ENCODE results near the gene CNIH3. TPM values are rescaled to one million over a fixed set of nuclear protein-coding genes. Genes with fewer than 3 reads are reported as not detected.

CNIH3 gene
- total RNA-seq, 4 donors from 2014 or later: 6.2 to 6.3 TPM; not detected in 2

GRCh38 chr1:224753491-224753890 lies 137.4 kb downstream of the CNIH3 start:
- no peak for TF ChIP-seq POLR2A (IDR thresholded peaks at IDR 0.05)
- TF ChIP-seq CTCF (IDR thresholded peaks at IDR 0.05): no peak
- no peak for DNase-seq
- Histone ChIP-seq H3K4me1 (no peaks in the 10 kb centered on the region), H3K9me3 (no peaks in the 10 kb centered on the region), H3K36me3 (no peaks in the 10 kb centered on the region), H3K27me3 (no peaks in the 10 kb centered on the region), H3K4me3 (no peak overlapping the region), H3K27ac (no peak overlapping the region)
- intact Hi-C loops (cut with DNase I; ENCODE audit: low total_unique reads): no loop called here

GRCh38 chr1:224755586-224755985 lies 139.5 kb downstream of the CNIH3 start:
- no peak for TF ChIP-seq CTCF (IDR thresholded peaks at IDR 0.05)
- no peak overlapping the region for H3K27ac ChIP-seq
- no peaks in the 10 kb centered on the region for H3K27me3 ChIP-seq
- intact Hi-C loops (cut with DNase I; ENCODE audit: low total_unique reads): no loop called here
- H3K4me1 ChIP-seq: no peaks in the 10 kb centered on the region
- no peaks in the 10 kb centered on the region for H3K9me3 ChIP-seq
- no peaks in the 10 kb centered on the region for H3K36me3 ChIP-seq
- DNase-seq: no peak
- no peak overlapping the region for H3K4me3 ChIP-seq

GRCh38 chr1:224757508-224757907 lies 141.4 kb downstream of the CNIH3 start:
- intact Hi-C loops (cut with DNase I; ENCODE audit: low total_unique reads): no loop called here
- TF ChIP-seq POLR2A (IDR thresholded peaks at IDR 0.05) (no peak), CTCF (IDR thresholded peaks at IDR 0.05) (no peak)

GRCh38 chr1:224759135-224759534 lies 143.0 kb downstream of the CNIH3 start:
- no peak overlapping the region for H3K27ac ChIP-seq
- intact Hi-C loops (cut with DNase I; ENCODE audit: low total_unique reads): no loop called here
- TF ChIP-seq POLR2A (IDR thresholded peaks at IDR 0.05) (no peak), CTCF (IDR thresholded peaks at IDR 0.05) (no peak)
- H3K27me3 ChIP-seq: no peaks in the 10 kb centered on the region
- H3K9me3 ChIP-seq: no peaks in the 10 kb centered on the region
- DNase-seq: no peak
- no peak overlapping the region for H3K4me3 ChIP-seq
- H3K4me1 ChIP-seq: no peaks in the 10 kb centered on the region
- no peaks in the 10 kb centered on the region for H3K36me3 ChIP-seq

More at GRCh38 chr1:224757508-224757907, 141.4 kb downstream of the CNIH3 start:
- H3K27ac ChIP-seq: no peak overlapping the region
- DNase-seq: no peak
- no peak overlapping the region for H3K4me3 ChIP-seq
- no peaks in the 10 kb centered on the region for H3K27me3 ChIP-seq
- H3K9me3 ChIP-seq: no peaks in the 10 kb centered on the region
- no peaks in the 10 kb centered on the region for H3K36me3 ChIP-seq
- H3K4me1 ChIP-seq: no peaks in the 10 kb centered on the region

GRCh38 chr1:224759681-224760091 lies 143.6 kb downstream of the CNIH3 start:
- DNase-seq: no peak
- H3K27ac ChIP-seq: no peak overlapping the region
- no peak overlapping the region for H3K4me3 ChIP-seq
- no peaks in the 10 kb centered on the region for H3K9me3 ChIP-seq
- H3K36me3 ChIP-seq: no peaks in the 10 kb centered on the region
- no peaks in the 10 kb centered on the region for H3K4me1 ChIP-seq
- no peaks in the 10 kb centered on the region for H3K27me3 ChIP-seq
- intact Hi-C loops (cut with DNase I; ENCODE audit: low total_unique reads): no loop called here
- TF ChIP-seq CTCF (IDR thresholded peaks at IDR 0.05) (no peak), POLR2A (IDR thresholded peaks at IDR 0.05) (no peak)

Measured in uterus (tissue), 4 donors.